HG02759 (cell line): ENCODE measurements around the gene ZBED2.
"Not testable (repeated sequence)": the region's sequence is repeated elsewhere in the genome, so short reads cannot be mapped to it uniquely, and the experiment has no call there.

Experiments used
- ATAC-seq: cut with Tn5 transposase; IDR thresholded peaks from one replicate; pipeline ENCODE4 v1.9.1; 2021; ENCODE audit warnings: mild to moderate bottlenecking, moderate library complexity; ENCODE audit not compliant: unreplicated experiment

The ZBED2 gene

GRCh38 chr3:111595232-111595631 is at the start of gene ZBED2:
Gene ZBED2 (minus strand): TSS chr3:111595346. CDS start chr3:111594201, 1,145 bp downstream.
- ATAC-seq: peak; percentile 46

GRCh38 chr3:111639316-111639715 is 44.2 kb upstream of the ZBED2 start:
- ATAC-seq: no peak

- no peak for ATAC-seq
These were observed 41.3 kb upstream of the ZBED2 start for GRCh38 chr3:111636366-111636885.

- no peak for ATAC-seq
These were observed 40.3 kb upstream of the ZBED2 start for GRCh38 chr3:111635403-111635802.

- ATAC-seq: not testable (repeated sequence)
These were observed 35.5 kb upstream of the ZBED2 start for GRCh38 chr3:111630638-111631037.

GRCh38 chr3:111629018-111629417 is 33.9 kb upstream of the ZBED2 start:
- not testable (repeated sequence) for ATAC-seq

- no peak for ATAC-seq
These were observed 31.9 kb upstream of the ZBED2 start for GRCh38 chr3:111627092-111627491.

GRCh38 chr3:111621535-111621934 is 26.4 kb upstream of the ZBED2 start:
- ATAC-seq: no peak

- ATAC-seq: no peak
These were observed 24.7 kb upstream of the ZBED2 start for GRCh38 chr3:111619833-111620232.

GRCh38 chr3:111618945-111619344 is 23.8 kb upstream of the ZBED2 start:
- ATAC-seq: peak; percentile 25

- no peak for ATAC-seq
These were observed 22.9 kb upstream of the ZBED2 start for GRCh38 chr3:111617912-111618601.

- no peak for ATAC-seq
These were observed 22.3 kb upstream of the ZBED2 start for GRCh38 chr3:111617406-111617805.

- ATAC-seq: peak; percentile 86
These were observed 21.4 kb upstream of the ZBED2 start for GRCh38 chr3:111616417-111617105.

GRCh38 chr3:111615880-111616279 is 20.7 kb upstream of the ZBED2 start:
- ATAC-seq: no peak

GRCh38 chr3:111613294-111613693 is 18.1 kb upstream of the ZBED2 start:
- no peak for ATAC-seq

- peak; percentile 19 for ATAC-seq
These were observed 15.5 kb upstream of the ZBED2 start for GRCh38 chr3:111610612-111611054.

- ATAC-seq: peak; percentile 84
These were observed 15.0 kb upstream of the ZBED2 start for GRCh38 chr3:111610189-111610588.

- ATAC-seq: no peak
These were observed 14.6 kb upstream of the ZBED2 start for GRCh38 chr3:111609700-111610099.

- no peak for ATAC-seq
These were observed 13.2 kb upstream of the ZBED2 start for GRCh38 chr3:111608383-111608782.

GRCh38 chr3:111607240-111607920 is 12.2 kb upstream of the ZBED2 start:
- no peak for ATAC-seq

- no peak for ATAC-seq
These were observed 10.3 kb upstream of the ZBED2 start for GRCh38 chr3:111605493-111605892.

GRCh38 chr3:111605018-111605417 is 9.9 kb upstream of the ZBED2 start:
- ATAC-seq: no peak
